ENCODE measurements around the gene MAP3K5. TPM values are rescaled to one million over a fixed set of nuclear protein-coding genes. Genes with fewer than 3 reads are reported as not detected.
A peak's percentile ranks its signal among the peaks of the same experiment; 100 is the strongest.

The MAP3K5 gene
- total RNA-seq, 1 experiment from 2014 or later = 15.8 TPM

DNA sequence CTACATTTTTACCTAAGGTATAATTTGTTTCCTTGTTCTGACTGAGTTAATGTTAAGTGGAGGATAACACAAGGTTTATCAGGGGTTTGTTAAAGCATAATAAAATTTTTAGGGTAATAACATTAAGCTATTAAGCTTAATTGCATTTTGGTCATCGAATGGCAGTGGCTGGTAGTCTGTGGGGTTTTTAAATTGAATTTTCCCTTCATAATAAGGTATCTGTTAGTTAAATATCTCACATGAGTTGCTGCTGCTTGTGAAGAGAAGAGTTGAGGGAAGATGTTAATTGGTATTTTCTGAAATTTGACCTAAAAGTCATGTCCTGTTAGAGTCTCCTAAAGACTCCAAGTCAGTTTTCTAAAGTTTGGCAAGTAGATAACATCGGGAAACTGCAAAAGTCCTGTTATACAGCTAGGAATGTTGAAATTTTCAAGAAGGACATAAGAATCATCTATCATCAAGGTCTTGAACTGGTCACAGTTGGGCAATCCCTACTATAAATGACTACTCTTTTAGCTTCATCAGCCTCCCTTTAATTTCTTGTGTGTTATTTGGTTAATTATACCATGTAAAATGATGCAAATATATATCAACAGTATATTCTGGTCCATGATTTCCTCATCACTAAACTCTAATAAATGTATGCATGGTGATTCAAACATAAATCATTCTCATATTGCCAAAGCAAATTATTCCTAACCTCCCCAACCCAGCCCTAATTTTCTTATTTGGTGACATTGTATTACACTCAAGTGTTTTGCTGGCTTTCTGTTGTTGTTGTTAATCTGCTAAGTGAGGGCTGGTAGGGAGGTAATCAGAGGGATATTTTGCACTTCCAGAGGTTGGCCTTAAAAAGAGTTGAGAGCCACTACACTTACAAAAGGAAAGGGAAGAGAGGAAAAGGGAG, 64.0 kb downstream of the MAP3K5 start:
- H3K27ac Mint-ChIP-seq (ENCODE audit: unreplicated experiment) = no peak overlapping the region
- no peaks in the 10 kb centered on the region for H3K9me3 Mint-ChIP-seq (ENCODE audit: low read depth, unreplicated experiment)
- no peaks in the 10 kb centered on the region for H3K27me3 Mint-ChIP-seq (ENCODE audit: unreplicated experiment)
- no TSS peak for BruUV-seq (replicated peaks)
- CTCF ChIA-PET = no interaction called here
- H3K36me3 Mint-ChIP-seq (ENCODE audit: insufficient read depth, unreplicated experiment) = peaks cover 4% of the 10 kb centered on the region
- TF ChIP-seq, protein P1, sequence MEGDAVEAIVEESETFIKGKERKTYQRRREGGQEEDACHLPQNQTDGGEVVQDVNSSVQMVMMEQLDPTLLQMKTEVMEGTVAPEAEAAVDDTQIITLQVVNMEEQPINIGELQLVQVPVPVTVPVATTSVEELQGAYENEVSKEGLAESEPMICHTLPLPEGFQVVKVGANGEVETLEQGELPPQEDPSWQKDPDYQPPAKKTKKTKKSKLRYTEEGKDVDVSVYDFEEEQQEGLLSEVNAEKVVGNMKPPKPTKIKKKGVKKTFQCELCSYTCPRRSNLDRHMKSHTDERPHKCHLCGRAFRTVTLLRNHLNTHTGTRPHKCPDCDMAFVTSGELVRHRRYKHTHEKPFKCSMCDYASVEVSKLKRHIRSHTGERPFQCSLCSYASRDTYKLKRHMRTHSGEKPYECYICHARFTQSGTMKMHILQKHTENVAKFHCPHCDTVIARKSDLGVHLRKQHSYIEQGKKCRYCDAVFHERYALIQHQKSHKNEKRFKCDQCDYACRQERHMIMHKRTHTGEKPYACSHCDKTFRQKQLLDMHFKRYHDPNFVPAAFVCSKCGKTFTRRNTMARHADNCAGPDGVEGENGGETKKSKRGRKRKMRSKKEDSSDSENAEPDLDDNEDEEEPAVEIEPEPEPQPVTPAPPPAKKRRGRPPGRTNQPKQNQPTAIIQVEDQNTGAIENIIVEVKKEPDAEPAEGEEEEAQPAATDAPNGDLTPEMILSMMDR (IDR thresholded peaks at IDR 0.05; ENCODE audit: unreplicated experiment) = no peak
- no peak for DNase-seq
- intact Hi-C loops (cut with micrococcal nuclease; ENCODE audit: unreplicated experiment) = no loop called here
- no peak overlapping the region for H3K4me3 Mint-ChIP-seq (ENCODE audit: low read depth, unreplicated experiment)
- peaks cover 36% of the 10 kb centered on the region for H3K4me1 Mint-ChIP-seq (ENCODE audit: low read depth, unreplicated experiment)

DNA sequence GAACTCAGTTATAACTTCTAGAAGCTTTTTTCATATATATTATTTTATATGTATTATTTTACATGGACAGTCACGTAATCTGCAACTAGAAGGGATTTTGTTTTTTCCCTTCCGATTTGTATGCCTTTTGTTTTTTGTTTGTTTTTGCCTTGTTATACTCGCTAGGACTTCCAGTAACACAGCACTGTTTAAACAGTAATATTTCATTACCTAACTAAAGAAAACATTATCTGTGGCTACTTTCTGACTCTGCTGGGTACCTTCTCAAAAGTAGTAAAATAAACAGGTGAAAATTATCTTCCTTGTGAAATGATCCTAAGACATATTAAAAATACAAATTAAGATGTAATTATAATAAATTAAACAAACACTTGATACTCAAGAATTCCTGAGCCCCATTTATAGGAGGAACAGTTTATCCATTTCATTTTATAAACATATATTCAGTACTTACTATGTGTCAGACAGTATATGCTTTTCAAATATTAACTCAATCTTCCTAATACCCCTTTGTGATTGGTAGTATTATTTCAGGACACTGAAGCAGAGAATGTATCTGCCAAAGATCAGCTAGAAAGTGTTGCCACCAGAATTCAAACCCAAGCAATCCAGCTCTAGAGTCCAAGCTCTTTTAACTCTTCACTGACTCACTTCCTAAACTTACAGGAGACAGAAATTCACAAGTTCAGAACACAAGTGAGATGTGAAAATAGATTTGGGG, 65.3 kb downstream of the MAP3K5 start:
- Mint-ChIP-seq H3K4me1 (ENCODE audit: low read depth, unreplicated experiment) (peaks cover 36% of the 10 kb centered on the region), H3K36me3 (ENCODE audit: insufficient read depth, unreplicated experiment) (peaks cover 4% of the 10 kb centered on the region), H3K9me3 (ENCODE audit: low read depth, unreplicated experiment) (no peaks in the 10 kb centered on the region), H3K27me3 (ENCODE audit: unreplicated experiment) (no peaks in the 10 kb centered on the region), H3K4me3 (ENCODE audit: low read depth, unreplicated experiment) (no peak overlapping the region), H3K27ac (ENCODE audit: unreplicated experiment) (no peak overlapping the region)
- intact Hi-C loops (cut with micrococcal nuclease; ENCODE audit: unreplicated experiment) = no loop called here
- no TSS peak for BruUV-seq (replicated peaks)
- CTCF ChIA-PET = no interaction called here
- TF ChIP-seq, protein P1 (IDR thresholded peaks at IDR 0.05; ENCODE audit: unreplicated experiment) = no peak
- DNase-seq = no peak

DNA sequence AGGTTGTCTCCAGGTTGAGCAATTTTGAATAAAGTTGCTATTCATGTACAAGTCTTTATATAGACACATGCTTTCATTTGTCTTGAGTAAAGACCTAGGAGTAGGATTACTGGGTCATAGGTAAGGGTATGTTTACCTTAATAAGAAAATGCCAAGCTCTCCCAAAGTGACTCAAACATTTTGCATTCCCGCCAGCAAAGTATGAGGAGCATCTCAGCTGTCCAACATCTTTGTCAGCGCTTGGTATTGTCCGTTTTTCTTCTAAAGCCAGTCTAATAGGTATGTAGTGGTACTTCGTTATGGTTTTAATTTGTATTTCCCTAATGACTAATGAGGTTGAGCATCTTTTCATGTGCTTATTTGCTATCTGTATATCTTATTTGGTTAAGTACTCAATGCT, 67.2 kb downstream of the MAP3K5 start:
- no TSS peak for BruUV-seq (replicated peaks)
- TF ChIP-seq, protein P1 (IDR thresholded peaks at IDR 0.05; ENCODE audit: unreplicated experiment) = no peak
- Mint-ChIP-seq H3K27me3 (ENCODE audit: unreplicated experiment) (no peaks in the 10 kb centered on the region), H3K36me3 (ENCODE audit: insufficient read depth, unreplicated experiment) (peaks cover 4% of the 10 kb centered on the region), H3K4me3 (ENCODE audit: low read depth, unreplicated experiment) (no peak overlapping the region), H3K4me1 (ENCODE audit: low read depth, unreplicated experiment) (peaks cover 36% of the 10 kb centered on the region), H3K27ac (ENCODE audit: unreplicated experiment) (no peak overlapping the region), H3K9me3 (ENCODE audit: low read depth, unreplicated experiment) (no peaks in the 10 kb centered on the region)
- CTCF ChIA-PET = no interaction called here
- DNase-seq = no peak
- intact Hi-C loops (cut with micrococcal nuclease; ENCODE audit: unreplicated experiment) = no loop called here

DNA sequence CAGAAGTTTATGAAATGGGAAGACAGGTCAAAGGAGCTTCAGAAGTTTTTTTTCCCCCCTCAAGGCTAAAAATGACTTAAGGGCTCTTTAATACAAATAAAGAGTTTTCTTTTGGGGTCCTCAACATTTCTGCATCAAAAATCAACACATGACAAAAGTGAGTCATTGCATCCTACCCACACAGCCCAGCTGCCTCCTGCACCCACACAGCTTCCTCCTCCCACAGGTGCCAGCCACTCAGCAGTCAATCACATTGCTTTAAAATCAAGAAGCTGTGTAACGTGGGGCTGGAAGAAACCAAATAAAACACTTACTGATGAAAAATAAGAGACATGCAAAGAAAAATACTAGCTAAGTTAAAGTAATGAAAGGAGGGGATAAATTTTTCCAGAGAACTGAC, 68.5 kb downstream of the MAP3K5 start:
- peak; percentile 28 for DNase-seq
- Mint-ChIP-seq H3K4me1 (ENCODE audit: low read depth, unreplicated experiment) (peaks cover 24% of the 10 kb centered on the region), H3K9me3 (ENCODE audit: low read depth, unreplicated experiment) (no peaks in the 10 kb centered on the region), H3K27ac (ENCODE audit: unreplicated experiment) (no peak overlapping the region), H3K27me3 (ENCODE audit: unreplicated experiment) (no peaks in the 10 kb centered on the region), H3K4me3 (ENCODE audit: low read depth, unreplicated experiment) (no peak overlapping the region), H3K36me3 (ENCODE audit: insufficient read depth, unreplicated experiment) (peaks cover 4% of the 10 kb centered on the region)
- CTCF ChIA-PET = interaction anchor here (0.7 to 2.8 kb wide), 4 partner anchors 68 to 455 kb away, joined by 3 to 10 read pairs (median 5); partner anchors contain the start of gene MAP3K5
- intact Hi-C loops (cut with micrococcal nuclease; ENCODE audit: unreplicated experiment) = no loop called here
- no TSS peak for BruUV-seq (replicated peaks)
- TF ChIP-seq, protein P1 (IDR thresholded peaks at IDR 0.05; ENCODE audit: unreplicated experiment) = no peak
